IgD-negative memory B cell (primary cell): ENCODE results near the gene OSBPL3. TPM values are rescaled to one million over a fixed set of nuclear protein-coding genes. Genes with fewer than 3 reads are reported as not detected.

Experiments
- H3K27ac Mint-ChIP-seq, 3 donors: one replicate each; pipeline ENCODE4 v1.8.0; 2020 to 2022; ENCODE audit warnings: mild to moderate bottlenecking in 3 of 3, mixed read lengths in 3 of 3, moderate library complexity in 1 of 3
- H3K27me3 Mint-ChIP-seq: one replicate; pipeline ENCODE4 v1.8.0; 2021; ENCODE audit warnings: mixed read lengths
- H3K36me3 Mint-ChIP-seq: one replicate; pipeline ENCODE4 v1.8.0; 2020; ENCODE audit warnings: mild to moderate bottlenecking, mixed read lengths
- H3K4me1 Mint-ChIP-seq, 3 donors: one replicate each; pipeline ENCODE4 v1.8.0; 2020 to 2022; ENCODE audit warnings: mixed read lengths in 3 of 3, mild to moderate bottlenecking in 1 of 3
- H3K4me3 Mint-ChIP-seq, 4 donors: one replicate each; pipeline ENCODE4 v1.8.0; 2020 to 2022; ENCODE audit warnings: mild to moderate bottlenecking in 4 of 4, mixed read lengths in 4 of 4, moderate library complexity in 3 of 4
- H3K9me3 Mint-ChIP-seq, 3 donors: one replicate each; pipeline ENCODE4 v1.8.0; 2020 to 2021; ENCODE audit warnings: mixed read lengths in 3 of 3, mild to moderate bottlenecking in 1 of 3
- polyA plus RNA-seq: library from polyadenylated mRNA; unstranded; fragments of 300-500 nt; fragmentation: Illumina TruSeq; gene quantifications from one replicate; pipeline ENCODE4 v1.2.3, GENCODE V29; 2021

Gene OSBPL3
- polyA plus RNA-seq, 1 donor from 2014 or later = 13.0 TPM

GRCh38 chr7:24781106-24781505 lies 198.9 kb downstream of the OSBPL3 start:
- Mint-ChIP-seq H3K27me3 (no peaks in the 10 kb centered on the region), H3K36me3 (peaks cover 13% of the 10 kb centered on the region), H3K9me3 (peaks cover 5 to 10% (median 8%) of the 10 kb centered on the region in 3 donors), H3K4me3 (no peak overlapping the region), H3K4me1 (peaks cover 5 to 9% (median 8%) of the 10 kb centered on the region in 3 donors), H3K27ac (no peak overlapping the region)

DNA sequence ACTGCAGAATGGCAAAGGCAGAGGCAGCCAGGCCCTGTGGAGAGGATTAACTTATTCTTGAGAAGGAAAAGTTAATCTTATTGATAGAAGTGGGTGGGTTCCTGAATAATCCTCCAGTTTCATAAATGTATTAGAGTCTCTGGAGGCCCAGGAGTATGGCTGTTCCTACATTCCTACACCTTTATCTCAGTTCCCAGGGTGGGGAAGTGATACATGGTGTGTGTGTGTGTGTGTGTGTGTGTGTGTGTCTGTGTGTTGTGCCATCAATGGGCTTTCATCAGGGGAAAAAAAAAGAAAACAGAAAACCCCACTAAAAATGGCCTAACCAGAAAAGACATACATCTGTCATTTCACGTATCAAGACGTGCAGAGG lies 200.7 kb downstream of the OSBPL3 start:
- Mint-ChIP-seq H3K4me1 (peaks cover 5 to 9% (median 6%) of the 10 kb centered on the region in 3 donors), H3K27ac (no peak overlapping the region), H3K36me3 (peaks cover 10% of the 10 kb centered on the region), H3K27me3 (no peaks in the 10 kb centered on the region), H3K9me3 (peaks cover 5 to 10% (median 8%) of the 10 kb centered on the region in 3 donors), H3K4me3 (no peak overlapping the region)

GRCh38 chr7:24778543-24779282 lies 201.3 kb downstream of the OSBPL3 start:
- H3K4me1 Mint-ChIP-seq = peaks cover 5 to 9% (median 6%) of the 10 kb centered on the region in 3 donors
- H3K27ac Mint-ChIP-seq = no peak overlapping the region
- H3K9me3 Mint-ChIP-seq = peaks cover 2 to 5% (median 3%) of the 10 kb centered on the region in 3 donors
- no peaks in the 10 kb centered on the region for H3K27me3 Mint-ChIP-seq
- H3K36me3 Mint-ChIP-seq = peaks cover 7% of the 10 kb centered on the region
- peak overlapping the region in 1 of 4 donors; percentile 50 for H3K4me3 Mint-ChIP-seq

- H3K9me3 Mint-ChIP-seq = no peaks in the 10 kb centered on the region
- no peak overlapping the region for H3K27ac Mint-ChIP-seq
- peaks cover 3% of the 10 kb centered on the region for H3K36me3 Mint-ChIP-seq
- no peak overlapping the region for H3K4me3 Mint-ChIP-seq
- H3K4me1 Mint-ChIP-seq = peaks cover 5 to 9% (median 6%) of the 10 kb centered on the region in 3 donors
- no peaks in the 10 kb centered on the region for H3K27me3 Mint-ChIP-seq
Observed at GRCh38 chr7:24777806-24778205, 202.2 kb downstream of the OSBPL3 start.

DNA sequence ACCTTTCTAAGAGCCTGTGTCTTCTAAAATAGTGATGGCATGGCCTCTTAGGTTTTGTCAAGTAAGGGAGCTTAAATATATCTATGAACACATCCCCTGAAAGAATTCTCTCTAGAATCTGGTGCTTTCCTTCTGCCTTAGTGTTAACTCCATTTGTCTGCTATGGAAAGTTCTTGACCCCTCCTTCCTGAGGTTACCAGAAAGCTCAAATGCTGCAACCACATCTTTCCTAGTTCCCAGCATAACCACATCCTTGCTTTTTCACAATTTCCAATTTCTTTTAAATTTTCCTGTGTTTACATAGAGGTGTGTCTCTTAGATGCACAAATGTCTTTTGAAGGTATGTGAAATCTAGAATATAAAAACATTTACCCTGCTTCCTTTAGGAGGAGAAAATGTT lies 206.3 kb downstream of the OSBPL3 start:
- H3K27ac Mint-ChIP-seq = no peak overlapping the region
- no peaks in the 10 kb centered on the region for H3K27me3 Mint-ChIP-seq
- peaks cover 3 to 8% (median 8%) of the 10 kb centered on the region in 3 donors for H3K9me3 Mint-ChIP-seq
- H3K36me3 Mint-ChIP-seq = no peaks in the 10 kb centered on the region
- peaks cover 0 to 2% (median under 1%) of the 10 kb centered on the region in 3 donors for H3K4me1 Mint-ChIP-seq
- no peak overlapping the region for H3K4me3 Mint-ChIP-seq

- Mint-ChIP-seq H3K4me3 (no peak overlapping the region), H3K27me3 (peaks cover 7% of the 10 kb centered on the region), H3K4me1 (no peaks in the 10 kb centered on the region), H3K9me3 (peaks cover 3 to 8% (median 8%) of the 10 kb centered on the region in 3 donors), H3K36me3 (no peaks in the 10 kb centered on the region), H3K27ac (no peak overlapping the region)
Observed at GRCh38 chr7:24769851-24770250, 210.1 kb downstream of the OSBPL3 start.

DNA sequence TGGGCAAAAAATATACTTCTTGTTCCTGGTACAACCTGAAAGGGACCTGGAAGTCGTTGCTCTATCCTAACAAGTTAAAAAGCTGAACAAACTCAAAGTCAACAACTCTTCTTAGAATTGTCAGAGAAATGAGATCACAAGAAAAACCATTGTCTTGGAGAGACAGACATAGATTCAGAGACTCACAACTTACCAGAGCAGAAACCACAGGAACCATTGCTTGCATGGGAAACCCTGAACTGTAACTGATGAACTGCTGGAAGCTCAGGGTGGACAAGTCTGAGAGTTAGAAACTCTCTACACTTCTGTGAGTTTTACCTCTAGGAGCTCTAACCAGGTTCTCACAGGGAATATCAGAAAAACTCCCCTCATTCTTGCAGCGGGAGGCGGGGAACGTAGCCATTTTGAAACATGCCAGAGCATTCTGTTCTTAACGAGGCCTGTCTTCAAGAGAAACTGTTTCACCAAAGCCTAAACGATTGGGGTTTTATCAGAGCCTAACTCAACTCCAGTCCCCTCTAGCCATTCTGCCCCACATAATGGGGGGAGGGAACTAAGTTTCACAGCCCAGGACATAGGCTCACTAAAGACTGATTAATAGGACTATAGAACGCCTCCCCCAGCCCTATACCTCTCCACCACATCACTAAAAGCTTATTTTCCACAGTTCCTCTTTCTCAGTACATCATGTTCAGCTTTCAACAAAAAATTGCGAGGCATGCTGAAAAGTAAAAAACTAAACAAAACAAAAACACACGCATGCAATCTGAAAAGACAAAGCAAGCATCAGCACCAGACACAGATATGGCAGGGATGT lies 210.8 kb downstream of the OSBPL3 start:
- no peak overlapping the region for H3K4me3 Mint-ChIP-seq
- H3K36me3 Mint-ChIP-seq = no peaks in the 10 kb centered on the region
- H3K9me3 Mint-ChIP-seq = peaks cover 3 to 8% (median 8%) of the 10 kb centered on the region in 3 donors
- peaks cover 7% of the 10 kb centered on the region for H3K27me3 Mint-ChIP-seq
- H3K27ac Mint-ChIP-seq = no peak overlapping the region
- no peaks in the 10 kb centered on the region for H3K4me1 Mint-ChIP-seq

DNA sequence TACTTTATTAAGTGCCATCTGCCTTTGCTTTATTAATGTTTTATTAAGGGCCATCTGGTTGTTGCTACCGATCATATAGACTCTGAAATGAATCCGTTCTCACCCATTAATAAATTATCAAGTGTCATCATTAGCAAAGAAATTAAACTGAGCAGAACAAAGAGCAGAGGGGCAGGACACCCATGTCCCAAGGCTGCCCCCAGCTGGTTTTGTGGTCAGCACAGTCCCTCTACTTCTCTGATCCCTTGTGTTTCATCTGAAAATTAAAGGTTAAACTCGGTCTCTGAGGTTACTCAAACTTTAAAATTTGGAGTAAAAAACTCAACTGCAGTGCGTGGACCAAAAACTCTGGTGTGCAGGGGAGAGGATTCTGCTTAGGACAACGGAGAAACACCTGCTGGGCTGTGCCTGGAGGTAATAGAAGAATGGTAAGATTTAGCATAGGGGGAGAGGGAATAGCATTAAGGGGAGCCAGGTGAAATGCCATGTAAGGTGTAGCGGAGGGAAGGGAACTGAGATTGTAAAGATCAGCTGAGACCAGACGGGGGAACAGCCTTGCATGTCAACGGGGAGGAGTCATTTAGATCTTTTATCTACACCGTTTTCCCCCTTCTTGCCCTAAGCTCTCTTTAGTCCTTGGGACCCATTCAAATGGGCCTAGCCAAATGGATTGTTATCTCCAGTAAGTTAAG lies 212.0 kb downstream of the OSBPL3 start:
- H3K27ac Mint-ChIP-seq = no peak overlapping the region
- no peak overlapping the region for H3K4me3 Mint-ChIP-seq
- H3K9me3 Mint-ChIP-seq = peaks cover 3 to 8% (median 8%) of the 10 kb centered on the region in 3 donors
- H3K36me3 Mint-ChIP-seq = no peaks in the 10 kb centered on the region
- H3K27me3 Mint-ChIP-seq = peaks cover 7% of the 10 kb centered on the region
- no peaks in the 10 kb centered on the region for H3K4me1 Mint-ChIP-seq

DNA sequence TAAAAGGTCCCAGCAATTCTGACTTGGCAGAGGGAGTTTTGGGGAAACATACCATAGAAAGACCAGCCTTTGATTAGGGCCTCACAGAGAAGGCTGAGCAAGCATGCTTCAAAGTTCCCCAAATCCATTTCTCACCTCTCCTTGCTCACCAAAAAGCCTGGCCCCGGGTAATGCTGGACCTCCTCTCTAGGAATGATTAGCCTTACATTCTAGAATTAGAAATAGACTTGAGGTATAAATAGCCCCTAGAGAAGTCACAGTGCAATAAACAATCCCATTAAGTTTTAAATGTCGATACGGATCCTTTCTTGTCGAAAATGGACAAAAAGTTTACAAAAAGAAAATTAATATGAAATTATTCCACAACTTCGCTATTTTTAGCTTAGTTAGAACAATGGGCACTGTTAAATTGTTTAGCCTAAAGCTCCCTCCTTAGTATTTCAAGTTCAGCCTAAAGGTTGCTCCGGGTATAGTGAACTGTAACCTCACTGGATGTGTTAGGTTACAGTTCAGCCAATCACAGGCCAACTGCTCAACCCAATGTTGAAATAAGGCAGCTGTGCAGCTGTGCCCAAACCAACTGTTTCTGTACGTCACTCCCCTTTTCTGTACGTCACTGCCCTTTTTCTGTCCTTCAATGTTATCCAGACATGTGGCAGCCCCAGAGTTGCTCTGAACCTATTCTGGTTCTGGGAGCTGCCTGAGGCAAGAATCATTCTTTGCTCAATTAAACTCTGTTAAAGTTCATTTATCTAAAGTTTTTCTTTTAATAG lies 214.8 kb downstream of the OSBPL3 start:
- Mint-ChIP-seq H3K36me3 (no peaks in the 10 kb centered on the region), H3K4me3 (no peak overlapping the region), H3K27me3 (peaks cover 7% of the 10 kb centered on the region), H3K9me3 (peaks cover 0 to 2% (median 0%) of the 10 kb centered on the region in 3 donors), H3K27ac (no peak overlapping the region), H3K4me1 (no peaks in the 10 kb centered on the region)

- no peak overlapping the region for H3K4me3 Mint-ChIP-seq
- no peaks in the 10 kb centered on the region for H3K36me3 Mint-ChIP-seq
- H3K9me3 Mint-ChIP-seq = peaks cover 0 to 2% (median 0%) of the 10 kb centered on the region in 3 donors
- H3K4me1 Mint-ChIP-seq = no peaks in the 10 kb centered on the region
- H3K27ac Mint-ChIP-seq = no peak overlapping the region
- peaks cover 11% of the 10 kb centered on the region for H3K27me3 Mint-ChIP-seq
Observed at GRCh38 chr7:24764011-24764410, 216.0 kb downstream of the OSBPL3 start.

- H3K4me3 Mint-ChIP-seq = no peak overlapping the region
Observed at GRCh38 chr7:24763303-24763901, 216.6 kb downstream of the OSBPL3 start.

DNA sequence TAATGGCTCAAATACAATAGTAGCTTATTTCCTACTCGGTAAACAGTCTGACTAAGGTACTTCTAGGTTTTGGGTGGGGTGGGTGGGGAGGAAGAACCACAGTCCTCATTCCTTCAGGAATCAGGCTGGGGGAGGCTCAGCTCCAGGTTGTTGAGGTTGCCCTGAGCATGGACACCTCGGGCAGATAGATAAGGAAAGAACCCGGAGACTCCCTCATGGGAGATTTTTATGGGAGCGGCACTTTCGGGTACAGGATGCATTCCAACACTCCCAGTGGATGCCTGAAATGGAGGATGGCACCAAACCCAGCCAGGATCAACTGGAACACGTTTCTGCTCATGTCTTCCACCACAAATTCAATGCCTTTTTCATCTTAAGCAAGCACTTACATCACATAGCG lies 217.2 kb downstream of the OSBPL3 start:
- Mint-ChIP-seq H3K9me3 (peaks cover 0 to 2% (median 0%) of the 10 kb centered on the region in 3 donors), H3K4me3 (no peak overlapping the region), H3K27me3 (peaks cover 23% of the 10 kb centered on the region), H3K27ac (no peak overlapping the region), H3K4me1 (peaks cover 0 to 1% (median 0%) of the 10 kb centered on the region in 3 donors), H3K36me3 (no peaks in the 10 kb centered on the region)

More at GRCh38 chr7:24763303-24763901, 216.6 kb downstream of the OSBPL3 start:
- H3K27ac Mint-ChIP-seq = no peak overlapping the region
- H3K36me3 Mint-ChIP-seq = no peaks in the 10 kb centered on the region
- H3K4me1 Mint-ChIP-seq = no peaks in the 10 kb centered on the region
- H3K9me3 Mint-ChIP-seq = peaks cover 0 to 2% (median 0%) of the 10 kb centered on the region in 3 donors
- H3K27me3 Mint-ChIP-seq = peaks cover 17% of the 10 kb centered on the region

DNA sequence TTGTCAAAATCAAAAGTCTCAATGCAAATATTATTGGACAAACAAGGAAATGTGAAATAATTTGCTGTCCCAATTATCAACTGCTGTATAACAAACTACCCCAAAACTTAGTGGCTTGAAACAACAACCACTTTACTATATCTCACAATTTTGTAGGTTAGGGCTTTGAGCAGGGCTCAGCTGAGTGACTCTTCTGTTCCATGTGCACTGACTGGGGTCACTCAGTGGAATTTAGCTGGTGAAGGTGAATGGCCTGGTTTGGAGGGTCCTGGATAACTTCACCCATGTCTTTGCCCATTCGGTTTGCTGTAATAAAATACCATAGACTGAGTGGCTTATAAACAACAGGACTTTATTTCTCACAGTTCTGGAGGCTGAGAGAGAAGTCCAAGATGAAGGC lies 219.0 kb downstream of the OSBPL3 start:
- H3K27me3 Mint-ChIP-seq = peaks cover 26% of the 10 kb centered on the region
- H3K4me1 Mint-ChIP-seq = peaks cover 4 to 8% (median 7%) of the 10 kb centered on the region in 3 donors
- H3K4me3 Mint-ChIP-seq = no peak overlapping the region
- H3K27ac Mint-ChIP-seq = no peak overlapping the region
- no peaks in the 10 kb centered on the region for H3K36me3 Mint-ChIP-seq
- peaks cover 0 to 2% (median 0%) of the 10 kb centered on the region in 3 donors for H3K9me3 Mint-ChIP-seq
